Measurements from ENCODE around the gene NUSAP1.
"Not testable (repeated sequence)": the region's sequence is repeated elsewhere in the genome, so short reads cannot be mapped to it uniquely, and the experiment has no call there.

NUSAP1 gene

GRCh38 chr15:41416742-41417417 is 84.2 kb downstream of the NUSAP1 start, which contains the start of gene RTF1:
RTF1 (plus strand) TSS chr15:41417095; CDS start chr15:41417116, 21 bp downstream.
- Mint-ChIP-seq H3K27ac (peak within 1 kb of the TSS; percentile 96), H3K27me3 (no peaks in the 10 kb centered on the region), H3K4me1 (ENCODE audit: low read depth) (peaks cover 40% of the 10 kb centered on the region), H3K36me3 (ENCODE audit: low read depth) (peaks cover 4% of the 10 kb centered on the region), H3K9me3 (no peaks in the 10 kb centered on the region), H3K4me3 (peak within 1 kb of the TSS; percentile 99)

DNA sequence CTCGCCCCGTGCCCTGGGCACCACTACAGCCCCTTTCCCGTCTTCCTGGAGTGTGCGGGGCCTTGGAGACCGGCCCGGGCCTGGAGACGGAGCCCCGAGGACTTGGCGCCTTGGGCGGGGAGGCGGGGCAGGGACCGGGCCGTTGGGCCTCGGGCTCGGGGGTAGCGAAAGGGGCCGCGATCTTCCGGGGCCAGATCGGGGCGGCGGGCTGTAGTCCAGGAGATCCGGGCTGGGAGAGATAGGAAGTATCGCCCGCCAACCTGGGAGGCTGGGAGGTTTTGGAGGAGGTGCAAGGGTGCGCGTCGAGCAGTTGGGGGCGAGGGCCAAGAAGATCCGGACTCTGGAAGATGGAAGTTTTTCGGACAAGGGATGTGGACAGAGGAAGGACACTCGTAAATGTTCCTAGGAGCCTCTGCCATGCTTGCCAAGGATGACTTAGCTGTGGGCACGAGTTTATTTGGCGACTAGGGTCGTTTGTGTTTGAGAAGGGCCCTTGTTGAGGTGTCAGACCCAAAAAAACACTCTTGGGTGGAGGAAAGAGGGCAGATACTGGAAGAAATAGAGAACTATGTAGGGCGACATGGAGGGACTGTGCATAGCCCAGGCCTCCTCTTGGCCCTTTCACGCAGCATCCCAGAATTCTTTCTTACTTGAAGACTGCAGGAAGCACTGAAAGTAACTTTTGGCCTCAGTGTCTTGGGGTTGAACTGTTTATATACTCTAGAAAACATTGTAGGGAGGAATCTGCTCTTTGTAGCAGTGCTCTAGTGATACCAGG is 84.9 kb downstream of the NUSAP1 start:
- peaks cover 4% of the 10 kb centered on the region for H3K36me3 Mint-ChIP-seq (ENCODE audit: low read depth)
- H3K4me1 Mint-ChIP-seq (ENCODE audit: low read depth): peaks cover 45% of the 10 kb centered on the region
- H3K27ac Mint-ChIP-seq: peak overlapping the region; percentile 74
- H3K4me3 Mint-ChIP-seq: peak overlapping the region; percentile 99
- H3K27me3 Mint-ChIP-seq: no peaks in the 10 kb centered on the region
- no peaks in the 10 kb centered on the region for H3K9me3 Mint-ChIP-seq

GRCh38 chr15:41423979-41424659 is 91.4 kb downstream of the NUSAP1 start:
- no peaks in the 10 kb centered on the region for H3K9me3 Mint-ChIP-seq
- peaks cover 39% of the 10 kb centered on the region for H3K4me1 Mint-ChIP-seq (ENCODE audit: low read depth)
- peak overlapping the region; percentile 2 for H3K4me3 Mint-ChIP-seq
- H3K36me3 Mint-ChIP-seq (ENCODE audit: low read depth): peaks cover 7% of the 10 kb centered on the region
- peak overlapping the region; percentile 74 for H3K27ac Mint-ChIP-seq
- no peaks in the 10 kb centered on the region for H3K27me3 Mint-ChIP-seq

- Mint-ChIP-seq H3K4me3 (no peak overlapping the region), H3K36me3 (ENCODE audit: low read depth) (peaks cover 7% of the 10 kb centered on the region), H3K4me1 (ENCODE audit: low read depth) (peaks cover 42% of the 10 kb centered on the region), H3K27ac (no peak overlapping the region), H3K27me3 (no peaks in the 10 kb centered on the region), H3K9me3 (no peaks in the 10 kb centered on the region)
These were observed 92.1 kb downstream of the NUSAP1 start for GRCh38 chr15:41424809-41425208.

- not testable (repeated sequence) for H3K4me3 Mint-ChIP-seq; H3K9me3 Mint-ChIP-seq; H3K27ac Mint-ChIP-seq; H3K36me3 Mint-ChIP-seq (ENCODE audit: low read depth); H3K27me3 Mint-ChIP-seq
- peaks cover 36% of the 10 kb centered on the region for H3K4me1 Mint-ChIP-seq (ENCODE audit: low read depth)
These were observed 93.2 kb downstream of the NUSAP1 start for GRCh38 chr15:41425907-41426306.

GRCh38 chr15:41429003-41429890 is 96.6 kb downstream of the NUSAP1 start:
- Mint-ChIP-seq H3K4me3 (peak overlapping the region; percentile 15), H3K36me3 (ENCODE audit: low read depth) (peaks cover 8% of the 10 kb centered on the region), H3K27me3 (no peaks in the 10 kb centered on the region), H3K4me1 (ENCODE audit: low read depth) (peaks cover 26% of the 10 kb centered on the region), H3K9me3 (no peaks in the 10 kb centered on the region), H3K27ac (peak overlapping the region; percentile 82)

Measured in stimulated activated naive CD8-positive, alpha-beta T cell treated with anti-CD3 and anti-CD28 coated beads, Interleukin-15, Interleukin-2, amounts not matched to agents 100 ng/mL and 50 ng/mL, for 24 hours (primary cell).